Endothelial cell of umbilical vein (primary cell): ENCODE results near the gene HDAC4. TPM values are rescaled to one million over a fixed set of nuclear protein-coding genes. Genes with fewer than 3 reads are reported as not detected.

Experiments
- BruUV-seq: library from RNA; stranded (reverse); fragments of 400-500 nt; replicated peaks from 2 replicates; lab custom pipeline; 2021; lab: Mats Ljungman, UMichigan
- CTCF ChIA-PET: fragments of 300-600, 350-600 bp; sonication (Branson Sonifier 250); formaldehyde crosslinking; loops from one replicate; lab custom pipeline; 2021; ENCODE audit warnings: antibody characterized with exemption, inconsistent platforms; lab: Charles Lee
- POLR2A ChIA-PET: fragments of 300-600, 350-600 bp; sonication (Branson Sonifier 250); formaldehyde crosslinking; loops from one replicate; lab custom pipeline; 2021; ENCODE audit warnings: antibody characterized with exemption, inconsistent platforms; lab: Charles Lee
- DNase-seq: peaks from one replicate; pipeline ENCODE4 v3.0.0-alpha.2; 2011; ENCODE audit warnings: low read depth, low spot score
- FAIRE-seq: peaks from 2 replicates; lab custom pipeline; 2011; peaks lifted over from hg19 to GRCh38; lab: Jason Lieb, UNC
- H2AFZ ChIP-seq: 2 replicates; pipeline ENCODE4 v1.6.0; 2012; ENCODE audit warnings: low read depth, low read length, control low read depth, inconsistent platforms
- H3K27ac ChIP-seq: 2 replicates; pipeline ENCODE4 v1.5.1; 2011; ENCODE audit warnings: low read depth, mild to moderate bottlenecking, control low read depth, low read length, moderate library complexity; ENCODE audit not compliant: insufficient read depth
- H3K27me3 ChIP-seq, 2 experiments: 2 replicates each; pipeline versions ENCODE4 v1.6.0 to v1.6.1; 2011; ENCODE audit warnings: low read length in 2 of 2, mixed read lengths in 1 of 2; ENCODE audit not compliant: control insufficient read depth in 2 of 2, insufficient read depth in 2 of 2
- H3K36me3 ChIP-seq, 2 experiments: 2 replicates in 1 of 2; 3 replicates in 1 of 2; pipeline ENCODE4 v1.5.1; 2011; ENCODE audit warnings: low read length in 2 of 2, mild to moderate bottlenecking in 1 of 2, moderate library complexity in 1 of 2; ENCODE audit not compliant: control insufficient read depth in 2 of 2, insufficient read depth in 2 of 2; ENCODE audit errors: extremely low read depth in 1 of 2
- H3K4me1 ChIP-seq: 3 replicates; pipeline ENCODE4 v1.5.1; 2011; ENCODE audit warnings: mild to moderate bottlenecking, low read length; ENCODE audit not compliant: control insufficient read depth, insufficient read depth; ENCODE audit errors: extremely low read depth
- H3K4me2 ChIP-seq: 2 replicates; pipeline ENCODE4 v1.6.1; 2011; ENCODE audit warnings: low read length, control low read depth, mixed read lengths; ENCODE audit not compliant: insufficient read depth
- H3K4me3 ChIP-seq, 3 experiments: fragments of 200-600 bp in 1 of 3; sonication (generic), shearing (Covaris generic) in 1 of 3; replicated peaks in 1 of 3; 2 replicates each; pipeline ENCODE4 v1.5.1; 2011 to 2016; ENCODE audit warnings: control low read depth in 3 of 3, low read length in 3 of 3, mild to moderate bottlenecking in 2 of 3, inconsistent platforms in 1 of 3, low read depth in 1 of 3, moderate library complexity in 1 of 3; ENCODE audit not compliant: insufficient read depth in 1 of 3
- H3K79me2 ChIP-seq: 2 replicates; pipeline ENCODE4 v1.6.0; 2012; ENCODE audit warnings: low read length, inconsistent platforms; ENCODE audit not compliant: control insufficient read depth, insufficient read depth
- H3K9ac ChIP-seq: replicated peaks from 2 replicates; pipeline ENCODE3; 2011; ENCODE audit warnings: low read length, control low read depth; ENCODE audit not compliant: insufficient read depth; ENCODE audit errors: extremely low read depth
- H3K9me1 ChIP-seq: replicated peaks from 3 replicates; pipeline ENCODE4 v1.6.0; 2011; ENCODE audit warnings: mild to moderate bottlenecking, low read length; ENCODE audit not compliant: control insufficient read depth, insufficient read depth; ENCODE audit errors: extremely low read depth
- H3K9me3 ChIP-seq: replicated peaks from 2 replicates; pipeline ENCODE4 v1.5.1; 2012; ENCODE audit warnings: low read length, inconsistent platforms; ENCODE audit not compliant: control insufficient read depth, insufficient read depth
- H4K20me1 ChIP-seq: replicated peaks from 2 replicates; pipeline ENCODE3; 2011; ENCODE audit warnings: mild to moderate bottlenecking, low read length; ENCODE audit not compliant: control insufficient read depth, insufficient read depth; ENCODE audit errors: extremely low read depth
- EZH2 ChIP-seq: IDR thresholded peaks from 2 replicates; pipeline ENCODE4 v1.6.1; 2012; ENCODE audit warnings: borderline replicate concordance, low read depth, mild to moderate bottlenecking, moderate library complexity, low read length, inconsistent platforms; ENCODE audit not compliant: severe bottlenecking
- FOS ChIP-seq: IDR thresholded peaks from 2 replicates; pipeline ENCODE4 v1.6.1; 2011; ENCODE audit warnings: mild to moderate bottlenecking, low read length, moderate library complexity, borderline replicate concordance; ENCODE audit not compliant: insufficient read depth
- GATA2 ChIP-seq: IDR thresholded peaks from 2 replicates; pipeline ENCODE4 v1.7.0; 2011; ENCODE audit warnings: low read depth, mild to moderate bottlenecking, moderate library complexity, mixed read lengths, low read length; ENCODE audit not compliant: insufficient read length, insufficient read depth
- JUN ChIP-seq: IDR thresholded peaks from 2 replicates; pipeline ENCODE4 v1.6.1; 2011; ENCODE audit warnings: borderline replicate concordance, low read depth; ENCODE audit not compliant: insufficient read length, insufficient read depth
- MAX ChIP-seq: IDR thresholded peaks from 2 replicates; pipeline ENCODE4 v1.6.1; 2011; ENCODE audit not compliant: insufficient read depth, insufficient read length
- MYC ChIP-seq: IDR thresholded peaks from one replicate; pipeline ENCODE4 v1.6.1; 2011; ENCODE audit warnings: mild to moderate bottlenecking, low read depth, low read length
- POLR2A ChIP-seq: IDR thresholded peaks from 2 replicates; pipeline ENCODE4 v1.6.1; 2012; ENCODE audit warnings: low read depth, mild to moderate bottlenecking, control low read depth, low read length
- POLR2AphosphoS5 ChIP-seq: IDR thresholded peaks from 2 replicates; pipeline ENCODE4 v1.6.1; 2012; ENCODE audit warnings: low read depth, mild to moderate bottlenecking, control low read depth, low read length, moderate library complexity; ENCODE audit not compliant: insufficient read depth
- dilution Hi-C: fragments of 300-500 bp; cut with MboI; formaldehyde crosslinking; loops from one replicate; pipeline ENCODE4 v1.15.0; 2019; ENCODE audit warnings: low sequenced_read_pairs; ENCODE audit not compliant: extremely low pct_ligation_motif_present
- intact Hi-C: fragments of 100-400 bp; cut with micrococcal nuclease; formaldehyde crosslinking; loops from one replicate; pipeline ENCODE4 v1.10.0; 2022
- polyA plus RNA-seq, 4 experiments: library from polyadenylated mRNA; depleted of rRNA in 3 of 4; stranded (reverse) in 3 of 4; unstranded in 1 of 4; fragments of >200 nt; gene quantifications; 2 replicates each; pipeline versions ENCODE4 v1.2.1 to v1.2.3, GENCODE V29; 2011 to 2012; ENCODE audit warnings: missing spikeins in 1 of 4
- total RNA-seq: library from RNA; stranded (reverse); gene quantifications from 2 replicates; pipeline ENCODE4 v1.2.3, GENCODE V29; 2021
- TF ChIP-seq, protein P1 (sequence below), 2 donors: IDR thresholded peaks; 1 replicate in 1 of 2; 2 replicates in 1 of 2; pipeline ENCODE4 v1.5.1; 2011; ENCODE audit warnings: low read length in 2 of 2, mild to moderate bottlenecking in 2 of 2, moderate library complexity in 2 of 2, control low read depth in 1 of 2, inconsistent platforms in 1 of 2, low read depth in 1 of 2; ENCODE audit not compliant: insufficient read depth in 1 of 2; ENCODE audit errors: extremely low read depth in 1 of 2

HDAC4 gene
- total and polyA plus RNA-seq, 2 donors (not counting 3 experiments of a cell fraction or from before 2014, with no cell fraction given) = 13.4 to 33.0 TPM

DNA sequence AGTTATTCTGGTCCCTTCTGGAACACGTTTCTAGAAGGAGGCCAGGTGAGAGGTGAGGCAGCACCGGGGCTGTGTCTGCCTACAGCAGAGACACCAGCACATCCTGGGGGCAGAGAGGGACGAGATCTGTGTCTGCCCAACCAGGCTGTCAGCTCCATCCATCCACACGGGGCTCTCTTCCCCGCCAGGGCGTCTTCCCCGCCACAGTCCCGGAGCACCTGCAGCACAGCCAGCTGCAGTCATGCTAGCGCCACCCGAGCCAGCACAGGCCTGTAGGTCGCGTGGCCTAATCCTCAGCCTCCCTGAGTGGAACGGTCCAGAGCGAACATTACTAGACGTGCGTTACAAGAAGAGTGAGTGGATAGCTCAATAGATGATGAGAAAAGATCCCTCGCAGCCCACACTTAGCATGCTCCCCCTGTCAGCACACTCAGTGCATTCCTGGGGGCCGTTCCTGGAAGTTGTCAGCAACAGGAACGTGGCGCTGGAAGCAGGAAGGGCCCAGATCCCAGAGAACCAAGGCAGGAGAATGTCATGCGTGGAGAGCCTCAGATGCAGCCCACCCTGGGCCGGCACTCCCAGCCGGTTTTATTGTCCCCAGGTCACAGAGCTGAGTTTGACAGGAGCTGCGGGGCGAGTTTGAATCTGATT, 374.0 kb downstream of the HDAC4 start:
- intact Hi-C loops (no loop called here), dilution Hi-C loops (no loop called here)
- FAIRE-seq (no peak), DNase-seq (no peak)
- Histone ChIP-seq H3K27me3 (peaks cover 0 to 3% of the 10 kb centered on the region in 2 experiments), H3K27ac (no peak overlapping the region), H3K36me3 (no peaks in the 10 kb centered on the region), H3K4me2 (no peak overlapping the region), H3K4me1 (no peaks in the 10 kb centered on the region), H3K9me3 (no peaks in the 10 kb centered on the region), H3K9me1 (no peaks in the 10 kb centered on the region), H2AFZ (no peak overlapping the region), H3K4me3 (no peak overlapping the region), H4K20me1 (no peaks in the 10 kb centered on the region), H3K79me2 (no peaks in the 10 kb centered on the region), H3K9ac (no peak overlapping the region)
- BruUV-seq = no TSS peak
- ChIA-PET POLR2A (no interaction called here), CTCF (no interaction called here)
- TF ChIP-seq GATA2 (no peak), POLR2A (no peak), POLR2AphosphoS5 (no peak), MYC (no peak), EZH2 (no peak), JUN (no peak), MAX (no peak), FOS (no peak)
- TF ChIP-seq, protein P1, sequence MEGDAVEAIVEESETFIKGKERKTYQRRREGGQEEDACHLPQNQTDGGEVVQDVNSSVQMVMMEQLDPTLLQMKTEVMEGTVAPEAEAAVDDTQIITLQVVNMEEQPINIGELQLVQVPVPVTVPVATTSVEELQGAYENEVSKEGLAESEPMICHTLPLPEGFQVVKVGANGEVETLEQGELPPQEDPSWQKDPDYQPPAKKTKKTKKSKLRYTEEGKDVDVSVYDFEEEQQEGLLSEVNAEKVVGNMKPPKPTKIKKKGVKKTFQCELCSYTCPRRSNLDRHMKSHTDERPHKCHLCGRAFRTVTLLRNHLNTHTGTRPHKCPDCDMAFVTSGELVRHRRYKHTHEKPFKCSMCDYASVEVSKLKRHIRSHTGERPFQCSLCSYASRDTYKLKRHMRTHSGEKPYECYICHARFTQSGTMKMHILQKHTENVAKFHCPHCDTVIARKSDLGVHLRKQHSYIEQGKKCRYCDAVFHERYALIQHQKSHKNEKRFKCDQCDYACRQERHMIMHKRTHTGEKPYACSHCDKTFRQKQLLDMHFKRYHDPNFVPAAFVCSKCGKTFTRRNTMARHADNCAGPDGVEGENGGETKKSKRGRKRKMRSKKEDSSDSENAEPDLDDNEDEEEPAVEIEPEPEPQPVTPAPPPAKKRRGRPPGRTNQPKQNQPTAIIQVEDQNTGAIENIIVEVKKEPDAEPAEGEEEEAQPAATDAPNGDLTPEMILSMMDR (IDR thresholded peaks at IDR 0.05; ENCODE audit: extremely low read depth in 1 of 2, insufficient read depth in 1 of 2, low read depth in 1 of 2, low read length in 2 of 2) = no peak
